Measurements from ENCODE around the gene DHX30.

- no peak for TF ChIP-seq FOXP1 (CRISPR knock-in tag; IDR thresholded peaks at IDR 0.05)
- TF ChIP-seq FOXA3 (CRISPR knock-in tag; conservative IDR thresholded peaks at IDR 0.05 in 1 of 2, IDR thresholded peaks at IDR 0.05 in 1 of 2), result no peak
- TF ChIP-seq TGIF2 (CRISPR knock-in tag; IDR thresholded peaks at IDR 0.05), result no peak
- TF ChIP-seq CTCF (IDR thresholded peaks at IDR 0.05 in 2 of 3, conservative IDR thresholded peaks at IDR 0.05 in 1 of 3; ENCODE audit: insufficient read depth in 2 of 3, low read depth in 1 of 3, low read length in 3 of 3), result no peak
- TF ChIP-seq EP300 (IDR thresholded peaks at IDR 0.05; ENCODE audit: low read length), result no peak
- no peak for TF ChIP-seq POLR2A (conservative IDR thresholded peaks at IDR 0.05)
These were observed 74.4 kb downstream of the DHX30 start for GRCh38 chr3:47877290-47877689.
